DOHH2 (cell line): ENCODE data around the gene CCM2.

Source experiments
- CTCF ChIP-seq: fragments of 200-600 bp; sonication (generic); IDR thresholded peaks from one replicate; pipeline ENCODE4 v1.5.1; 2014; ENCODE audit warnings: antibody characterized with exemption, mild to moderate bottlenecking, low read depth, low read length; ENCODE audit not compliant: poor library complexity, severe bottlenecking
- EZH2phosphoT487 ChIP-seq: fragments of 200-600 bp; sonication (generic); IDR thresholded peaks from 2 replicates; pipeline ENCODE4 v1.6.1; 2017; ENCODE audit warnings: borderline replicate concordance, mild to moderate bottlenecking, antibody characterized with exemption, low read length, moderate library complexity, mixed read lengths

GRCh38 chr7:44994877-44995554 lies 5.0 kb upstream of the CCM2 start:
- TF ChIP-seq CTCF: no peak
- no peak for TF ChIP-seq EZH2phosphoT487
